ENCODE data around the gene ZNF536. TPM values are rescaled to one million over a fixed set of nuclear protein-coding genes. Genes with fewer than 3 reads are reported as not detected.

The ZNF536 gene
- total and polyA plus RNA-seq, 10 of the 15 experiments (the other 5 are each of a cell fraction or from before 2014, with no cell fraction given) = not detected

- Histone ChIP-seq H3K9ac (ENCODE audit: control insufficient read depth, insufficient read depth, low read length) (no peak overlapping the region), H3K27ac (ENCODE audit: control insufficient read depth, insufficient read depth) (no peak overlapping the region), H3K9me3 (replicated peaks; ENCODE audit: control insufficient read depth, insufficient read depth, low read length) (no peaks in the 10 kb centered on the region), H3K36me3 (ENCODE audit: control insufficient read depth in 2 of 2, insufficient read depth in 2 of 2, low read length in 1 of 2) (no peaks in the 10 kb centered on the region), H3K79me2 (ENCODE audit: control insufficient read depth, insufficient read depth, low read length) (no peaks in the 10 kb centered on the region), H3K4me2 (ENCODE audit: control insufficient read depth, insufficient read depth) (no peak overlapping the region), H3K4me3 (no peak overlapping the region), H2AFZ (ENCODE audit: control insufficient read depth, low read depth, low read length) (no peak overlapping the region), H3K27me3 (replicated peaks in 1 of 2; ENCODE audit: control insufficient read depth in 2 of 2, insufficient read depth in 2 of 2, low read length in 1 of 2) (no peaks in the 10 kb centered on the region), H3K4me1 (ENCODE audit: control insufficient read depth, insufficient read depth, low read length) (no peaks in the 10 kb centered on the region), H4K20me1 (ENCODE audit: control insufficient read depth, insufficient read depth) (no peaks in the 10 kb centered on the region)
- BruUV-seq (replicated peaks) = no TSS peak
- POLR2A ChIA-PET = no interaction called here
- CTCF ChIA-PET = no interaction called here
- SMC1A ChIA-PET (ENCODE audit: uncharacterized antibody, unreplicated experiment) = no interaction called here
- DNase-seq (ENCODE audit: low read depth, low spot score) = no peak
- no peak for ATAC-seq
- TF ChIP-seq JUND (IDR thresholded peaks at IDR 0.05; ENCODE audit: low read depth, low read length) (no peak), SMARCA5 (IDR thresholded peaks at IDR 0.05) (no peak), CTCF (IDR thresholded peaks at IDR 0.05 in 2 of 3, conservative IDR thresholded peaks at IDR 0.05 in 1 of 3; ENCODE audit: control insufficient read depth in 2 of 3, extremely low read depth in 1 of 3, insufficient read depth in 1 of 3, low read depth in 3 of 3, low read length in 3 of 3) (no peak), CHD2 (IDR thresholded peaks at IDR 0.05; ENCODE audit: borderline replicate concordance, low read depth, low read length) (no peak), POLR2A (IDR thresholded peaks at IDR 0.05; ENCODE audit: low read depth, low read length) (no peak), IRF5 (IDR thresholded peaks at IDR 0.05; ENCODE audit: borderline replicate concordance) (no peak), HDAC6 (IDR thresholded peaks at IDR 0.05; ENCODE audit: unreplicated experiment) (no peak)
- in situ Hi-C loops (cut with MboI) = no loop called here
- WGBS (ENCODE audit: insufficient coverage, insufficient replicate concordance, low lambda C conversion rate, missing lambda C conversion rate) = 23% methylated on average over 8 of the region's 8 CpGs
- no peak for FAIRE-seq
- RAD21 ChIA-PET (ENCODE audit: unreplicated experiment) = no interaction called here
- intact Hi-C loops (cut with micrococcal nuclease; ENCODE audit: unreplicated experiment) = no loop called here
Observed at GRCh38 chr19:30584090-30584489, 211.9 kb downstream of the ZNF536 start.
